ENCODE results near the gene TFAP2C.

GRCh38 chr20:56605261-56605996 is 23.7 kb upstream of the TFAP2C start:
- no peak for TF ChIP-seq SIN3A (IDR thresholded peaks at IDR 0.05; ENCODE audit: borderline replicate concordance, insufficient read depth, low read length)
- no peak for TF ChIP-seq POLR2AphosphoS5 (IDR thresholded peaks at IDR 0.05; ENCODE audit: low read depth, low read length)
- TF ChIP-seq REST (IDR thresholded peaks at IDR 0.05; ENCODE audit: insufficient read depth in 1 of 2, low read depth in 2 of 2, low read length in 2 of 2): no peak
- no peak for TF ChIP-seq TAF1 (IDR thresholded peaks at IDR 0.05; ENCODE audit: borderline replicate concordance, insufficient read depth, low read length)

Measured in PFSK-1 (cell line).